Mesothelial cell of epicardium (in vitro differentiated cells): ENCODE data around the gene KRTAP1-3. TPM values are rescaled to one million over a fixed set of nuclear protein-coding genes. Genes with fewer than 3 reads are reported as not detected.
"Not testable (repeated sequence)": the region's sequence is repeated elsewhere in the genome, so short reads cannot be mapped to it uniquely, and the experiment has no call there.

Source experiments
- DNase-seq, 2 experiments: peaks; one replicate each; pipeline ENCODE4 v3.0.0; 2021; ENCODE audit warnings: low spot score in 2 of 2; ENCODE audit not compliant: unreplicated experiment in 2 of 2
- H3K27ac Mint-ChIP-seq: 2 replicates; pipeline ENCODE4 v1.8.0; 2021; ENCODE audit warnings: mixed read lengths
- H3K27me3 Mint-ChIP-seq: 2 replicates; pipeline ENCODE4 v1.8.0; 2021; ENCODE audit warnings: low read depth, mixed read lengths
- H3K36me3 Mint-ChIP-seq: 2 replicates; pipeline ENCODE4 v1.8.0; 2021; ENCODE audit warnings: mixed read lengths
- H3K4me1 Mint-ChIP-seq: 2 replicates; pipeline ENCODE4 v1.8.0; 2021; ENCODE audit warnings: mixed read lengths
- H3K4me3 Mint-ChIP-seq: 2 replicates; pipeline ENCODE4 v1.8.0; 2021; ENCODE audit warnings: mild to moderate bottlenecking, moderate library complexity, mixed read lengths
- H3K9me3 Mint-ChIP-seq: 2 replicates; pipeline ENCODE4 v1.8.0; 2021; ENCODE audit warnings: mixed read lengths
- CTCF ChIP-seq: fragments of 200-600 bp; sonication (generic); IDR thresholded peaks from one replicate; pipeline ENCODE4 v1.5.0; 2021; ENCODE audit warnings: antibody characterized with exemption; ENCODE audit not compliant: unreplicated experiment
- total RNA-seq: library from RNA; stranded (reverse); gene quantifications from 3 replicates; pipeline ENCODE4 v1.2.1, GENCODE V29; 2021

The KRTAP1-3 gene
- total RNA-seq, 1 donor from 2014 or later, result not detected

- Mint-ChIP-seq H3K27ac (no peak overlapping the region), H3K9me3 (no peaks in the 10 kb centered on the region), H3K4me3 (no peak overlapping the region), H3K27me3 (no peaks in the 10 kb centered on the region), H3K36me3 (no peaks in the 10 kb centered on the region), H3K4me1 (no peaks in the 10 kb centered on the region)
- TF ChIP-seq CTCF, result no peak
- DNase-seq, result no peak
Measured at GRCh38 chr17:41071606-41072360, 37.1 kb upstream of the KRTAP1-3 start.

GRCh38 chr17:41069031-41069430 is 34.4 kb upstream of the KRTAP1-3 start:
- no peak overlapping the region for H3K4me3 Mint-ChIP-seq
- H3K9me3 Mint-ChIP-seq, result no peaks in the 10 kb centered on the region
- H3K27ac Mint-ChIP-seq, result no peak overlapping the region
- TF ChIP-seq CTCF, result no peak
- no peaks in the 10 kb centered on the region for H3K27me3 Mint-ChIP-seq
- no peaks in the 10 kb centered on the region for H3K4me1 Mint-ChIP-seq
- DNase-seq, result no peak
- no peaks in the 10 kb centered on the region for H3K36me3 Mint-ChIP-seq

- H3K9me3 Mint-ChIP-seq, result no peaks in the 10 kb centered on the region
- no peak overlapping the region for H3K27ac Mint-ChIP-seq
- no peak for TF ChIP-seq CTCF
- no peak for DNase-seq
- no peaks in the 10 kb centered on the region for H3K4me1 Mint-ChIP-seq
- H3K4me3 Mint-ChIP-seq, result no peak overlapping the region
- no peaks in the 10 kb centered on the region for H3K36me3 Mint-ChIP-seq
- no peaks in the 10 kb centered on the region for H3K27me3 Mint-ChIP-seq
Measured at GRCh38 chr17:41067281-41067680, 32.6 kb upstream of the KRTAP1-3 start.

GRCh38 chr17:41065829-41066624 is 31.4 kb upstream of the KRTAP1-3 start, which contains the start of gene KRTAP2-4:
Gene KRTAP2-4, minus strand, starts transcription at chr17:41065879. Its CDS starts 34 bp downstream, at chr17:41065845.
- no peaks in the 10 kb centered on the region for H3K36me3 Mint-ChIP-seq
- H3K4me1 Mint-ChIP-seq, result peaks cover 10% of the 10 kb centered on the region
- DNase-seq, result no peak
- no peaks in the 10 kb centered on the region for H3K9me3 Mint-ChIP-seq
- no peak for TF ChIP-seq CTCF
- no peak within 1 kb of the TSS for H3K27ac Mint-ChIP-seq
- H3K4me3 Mint-ChIP-seq, result no peak within 1 kb of the TSS
- no peaks in the 10 kb centered on the region for H3K27me3 Mint-ChIP-seq

- not testable (repeated sequence) for H3K9me3 Mint-ChIP-seq, H3K4me3 Mint-ChIP-seq, H3K27ac Mint-ChIP-seq, H3K36me3 Mint-ChIP-seq, H3K27me3 Mint-ChIP-seq, DNase-seq
- H3K4me1 Mint-ChIP-seq, result peaks cover 18% of the 10 kb centered on the region
Measured at GRCh38 chr17:41065016-41065689, 30.5 kb upstream of the KRTAP1-3 start.
